HG02642 (cell line): ENCODE results near the gene ARHGAP10.

Experiments used
- ATAC-seq: cut with Tn5 transposase; IDR thresholded peaks from one replicate; pipeline ENCODE4 v1.9.1; 2021; ENCODE audit warnings: mild to moderate bottlenecking; ENCODE audit not compliant: unreplicated experiment, poor library complexity

Gene ARHGAP10

DNA sequence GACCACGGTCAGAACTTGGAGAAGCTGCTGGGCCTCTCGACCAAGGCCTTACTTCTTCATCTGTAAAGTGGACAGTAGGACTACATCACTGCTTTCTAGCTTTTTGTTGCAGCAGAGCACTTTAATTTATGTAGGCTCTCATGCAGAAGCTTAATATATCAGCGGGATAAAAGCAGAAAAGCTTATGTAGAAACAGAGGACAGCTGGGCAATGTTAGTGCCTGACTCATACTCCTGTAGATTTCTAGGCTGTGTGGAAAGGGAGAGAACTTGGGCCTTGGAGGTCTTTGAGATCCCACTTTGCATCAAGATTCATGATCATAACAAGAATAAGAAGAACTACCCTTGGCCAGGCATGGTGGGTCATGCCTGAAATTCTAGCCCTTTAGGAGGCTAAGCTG, 91.2 kb downstream of the ARHGAP10 start:
- ATAC-seq: no peak

DNA sequence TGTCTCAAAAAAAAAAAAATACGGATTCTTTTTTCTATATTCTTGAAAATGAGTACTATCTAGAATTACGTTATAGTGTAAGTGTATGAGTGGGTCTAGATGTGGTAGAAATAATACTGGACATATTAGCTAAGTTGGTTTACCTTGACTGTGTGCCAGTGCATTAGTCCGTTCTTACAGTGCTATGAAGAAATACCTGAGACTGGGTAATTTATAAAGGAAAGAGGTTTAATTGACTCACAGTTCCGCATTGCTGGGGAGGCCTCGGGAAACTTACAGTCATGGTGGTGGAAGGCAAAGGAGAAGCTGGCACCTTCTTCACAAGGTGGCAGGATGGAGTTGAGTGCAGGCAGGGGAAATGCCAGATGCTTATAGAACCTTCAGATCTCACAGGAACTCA, 92.4 kb downstream of the ARHGAP10 start:
- no peak for ATAC-seq

DNA sequence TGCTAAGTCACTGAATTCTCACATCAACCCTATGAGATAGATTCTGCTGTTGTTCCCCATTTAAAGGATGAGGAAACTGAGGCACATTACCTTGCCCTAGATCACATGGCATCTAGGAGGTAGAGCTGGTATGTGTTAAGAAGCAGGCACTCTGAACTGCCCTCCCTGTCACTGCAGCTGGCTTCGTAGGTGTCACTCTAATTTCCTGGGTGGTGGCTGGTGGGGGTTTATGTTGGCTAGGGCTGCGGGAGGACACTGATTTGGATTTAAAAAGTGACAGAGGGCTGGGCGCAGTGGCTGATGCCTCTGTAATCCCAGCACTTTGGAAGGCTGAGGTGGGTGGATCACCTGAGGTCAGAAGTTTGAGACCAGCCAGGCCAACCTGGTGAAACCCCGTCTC, 93.0 kb downstream of the ARHGAP10 start:
- no peak for ATAC-seq

DNA sequence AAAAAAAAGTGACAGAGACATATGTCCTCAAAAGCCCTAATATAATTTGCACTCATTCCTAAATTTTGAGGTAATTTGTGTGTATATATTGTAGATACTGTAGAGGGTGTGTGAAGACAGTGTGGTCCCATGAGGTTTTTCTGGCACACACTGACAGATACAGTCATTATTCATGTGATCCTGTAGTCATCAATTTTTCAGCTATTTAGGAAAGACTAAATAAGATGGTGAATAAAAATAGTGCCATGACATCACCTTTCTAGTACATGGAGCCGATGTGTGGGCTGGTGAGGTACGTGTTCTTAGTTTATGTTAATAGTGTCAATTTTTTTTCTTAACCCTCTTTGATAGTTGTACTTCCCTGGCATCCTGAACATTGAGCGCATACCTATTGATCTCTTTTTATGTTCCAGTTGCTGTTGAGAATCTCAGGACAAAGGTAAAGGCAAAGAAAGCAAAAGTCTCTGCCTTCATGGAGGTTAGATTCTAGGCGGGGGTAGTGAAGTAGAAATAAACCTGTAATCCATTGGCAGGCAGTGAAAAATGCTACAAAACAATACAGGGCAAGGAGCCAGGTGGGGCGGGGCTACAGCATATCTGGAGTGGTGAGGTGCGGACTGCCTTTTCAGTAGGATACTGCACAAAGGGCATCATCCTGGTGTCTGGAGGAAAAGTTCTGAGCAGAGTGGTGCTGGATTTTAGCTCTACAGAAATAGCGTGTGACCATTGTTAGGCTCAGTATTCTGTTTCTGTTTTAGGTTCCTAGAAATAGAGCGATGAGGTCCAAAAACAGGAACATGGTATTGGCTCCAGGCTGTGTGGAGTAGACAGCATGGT, 93.8 kb downstream of the ARHGAP10 start:
- ATAC-seq: no peak

DNA sequence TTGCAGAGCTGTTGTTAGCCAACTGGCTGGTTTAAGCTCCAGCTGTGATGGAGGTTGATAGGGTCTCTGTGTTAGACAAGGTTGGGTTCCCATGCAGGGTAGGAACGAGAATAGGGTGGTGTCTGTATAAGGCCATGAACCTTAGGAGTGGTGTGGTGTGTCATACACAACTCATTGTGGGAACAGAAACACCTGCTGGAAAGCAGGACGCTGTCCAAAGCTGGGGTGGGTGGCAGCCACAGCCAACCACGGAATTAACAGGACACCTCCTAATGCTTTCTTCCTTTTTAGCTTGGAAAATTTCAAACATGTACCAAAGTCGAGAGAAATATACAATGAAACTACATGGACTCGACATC, 94.4 kb downstream of the ARHGAP10 start:
- ATAC-seq: no peak

DNA sequence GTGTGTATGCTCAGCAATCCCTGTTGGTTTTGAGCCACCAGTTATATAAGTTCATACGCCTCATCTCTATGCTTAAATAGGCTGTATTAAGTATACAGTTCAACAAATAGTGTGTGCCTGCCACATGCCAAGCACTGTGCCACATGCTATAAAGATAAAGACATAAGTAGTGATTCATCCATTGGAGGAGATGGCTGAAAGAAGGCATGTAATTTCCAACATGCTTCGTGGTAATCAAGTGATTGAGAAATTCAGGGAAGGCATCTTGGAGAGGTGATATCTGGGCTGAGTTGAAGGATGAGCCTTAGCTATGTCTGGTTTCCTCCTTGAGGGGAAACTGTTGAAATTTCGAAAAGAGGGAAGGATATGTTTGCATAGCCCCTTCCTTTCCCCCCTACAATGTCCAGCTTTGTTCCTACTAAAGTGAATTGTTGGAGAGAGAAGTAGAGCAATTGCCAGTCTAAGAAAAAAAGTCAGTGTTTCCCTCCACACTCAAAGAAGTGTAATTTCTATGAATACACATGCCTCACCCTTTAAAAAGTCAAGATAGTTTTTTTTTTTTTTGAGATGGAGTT, 96.5 kb downstream of the ARHGAP10 start:
- ATAC-seq: no peak

DNA sequence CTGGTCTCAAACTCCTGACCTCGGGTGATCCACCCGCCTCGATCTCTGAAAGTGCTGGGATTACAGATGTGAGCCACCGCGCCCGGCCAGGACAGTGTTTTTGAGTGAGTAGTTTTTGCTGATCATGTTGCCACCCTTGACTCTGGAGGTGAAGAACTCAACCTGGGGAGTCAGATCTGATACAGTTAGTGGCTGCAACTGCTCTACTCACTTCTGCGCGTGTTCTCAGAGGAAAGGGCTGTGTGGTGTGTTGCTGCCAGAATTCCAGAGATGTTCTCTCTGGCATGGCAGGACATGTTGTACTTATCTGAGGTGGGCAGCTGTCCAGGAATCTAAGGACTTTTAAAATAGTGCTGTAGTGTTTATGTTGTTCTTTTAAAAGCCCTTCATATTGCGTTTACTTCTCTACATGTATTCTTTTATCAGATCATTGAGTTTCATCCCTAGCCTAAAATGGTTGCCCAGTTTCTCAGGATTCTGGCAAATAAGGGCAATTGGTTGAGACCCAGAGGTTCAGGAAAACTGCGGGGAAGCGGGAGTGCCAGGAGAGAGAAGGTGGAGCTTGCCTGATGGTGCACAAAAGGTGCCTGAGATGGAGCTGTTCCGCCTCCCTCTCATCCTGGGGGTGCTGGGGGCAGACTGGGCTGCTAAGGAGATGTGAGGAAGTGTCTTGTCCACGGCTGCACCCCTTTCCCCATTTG, 97.7 kb downstream of the ARHGAP10 start:
- ATAC-seq: no peak

DNA sequence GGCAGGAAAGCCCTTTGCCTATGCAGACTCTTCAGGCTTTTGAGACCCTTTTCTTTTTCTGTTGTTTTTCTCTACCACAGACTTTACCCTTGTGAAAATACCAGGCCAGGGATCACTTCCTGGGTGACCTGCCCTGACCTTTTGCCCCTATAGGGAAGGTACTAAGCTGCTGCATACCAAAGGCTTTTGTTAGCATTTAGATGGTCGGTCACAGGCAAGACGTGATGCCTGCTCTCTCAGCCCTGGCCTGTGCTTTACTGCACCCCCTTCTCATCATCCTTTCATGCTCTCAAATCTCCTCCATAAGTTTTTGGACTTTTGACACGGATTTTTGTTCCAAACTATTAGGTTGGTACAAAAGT, 98.2 kb downstream of the ARHGAP10 start:
- no peak for ATAC-seq

DNA sequence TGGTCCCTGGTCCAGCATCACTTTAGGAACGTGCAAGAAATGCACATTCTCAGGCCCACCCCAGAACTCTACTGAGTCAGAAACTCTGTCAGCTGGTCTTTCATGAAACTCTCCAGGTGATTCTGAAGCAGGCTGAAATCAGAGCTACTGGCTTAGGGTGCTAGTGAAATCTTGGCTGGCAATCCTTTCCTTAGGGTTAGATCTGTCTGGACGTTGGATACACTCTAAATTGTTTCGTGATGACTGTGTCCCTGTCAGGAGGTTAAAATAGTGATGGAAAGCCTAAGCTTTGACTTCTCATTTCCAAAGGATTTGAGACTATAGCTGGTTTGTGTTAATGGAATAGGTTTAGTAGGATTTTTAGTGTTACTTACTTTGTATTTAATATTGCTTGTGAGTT, 99.1 kb downstream of the ARHGAP10 start:
- no peak for ATAC-seq

DNA sequence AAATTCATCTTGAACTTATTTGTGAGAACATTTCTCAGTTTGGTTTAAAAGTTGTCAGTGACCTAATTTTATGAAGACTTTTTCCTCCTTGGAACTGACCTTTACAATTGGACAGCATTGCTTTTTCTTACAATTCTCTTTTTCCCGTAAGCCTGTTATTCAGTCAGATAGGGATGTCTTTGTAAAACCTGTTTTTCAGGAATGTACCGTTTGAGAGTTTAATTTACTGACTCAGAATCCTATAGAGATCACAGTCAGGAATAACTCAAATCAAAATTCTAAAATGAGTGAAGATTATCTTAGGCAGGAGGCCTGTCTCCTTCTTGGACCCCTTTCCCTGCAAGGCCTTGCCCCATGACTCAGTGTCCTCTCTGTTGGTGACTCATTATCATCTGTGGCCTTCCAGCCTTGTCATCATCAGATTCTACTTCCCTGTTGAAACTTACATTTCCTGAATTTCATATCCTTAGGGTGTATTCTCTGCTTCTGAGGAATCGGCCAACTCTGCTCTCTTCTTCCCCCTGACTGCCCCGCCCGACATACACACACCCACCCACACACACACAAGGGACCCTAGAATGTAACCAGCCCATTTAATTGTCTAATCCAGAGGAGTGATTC, 99.8 kb downstream of the ARHGAP10 start:
- ATAC-seq: no peak

DNA sequence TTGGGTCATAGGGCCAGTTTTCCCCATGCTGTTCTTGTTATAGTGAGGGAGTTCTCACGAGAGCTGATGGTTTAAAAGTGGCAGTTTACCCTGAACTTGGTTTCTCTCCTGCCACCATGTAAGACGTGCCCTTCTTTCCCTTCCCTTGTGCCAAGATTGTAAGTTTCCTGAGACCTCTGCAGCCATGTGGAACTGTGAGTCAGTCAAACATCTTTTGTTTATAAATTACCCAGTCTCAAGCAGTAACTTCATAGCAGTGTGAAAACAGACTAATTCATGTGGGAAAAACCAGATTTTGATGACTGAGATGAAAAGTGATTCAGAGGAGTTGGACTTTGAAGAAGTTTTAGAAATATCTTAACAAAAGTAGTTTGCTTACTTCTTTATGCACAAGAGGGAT, 101.4 kb downstream of the ARHGAP10 start:
- no peak for ATAC-seq

DNA sequence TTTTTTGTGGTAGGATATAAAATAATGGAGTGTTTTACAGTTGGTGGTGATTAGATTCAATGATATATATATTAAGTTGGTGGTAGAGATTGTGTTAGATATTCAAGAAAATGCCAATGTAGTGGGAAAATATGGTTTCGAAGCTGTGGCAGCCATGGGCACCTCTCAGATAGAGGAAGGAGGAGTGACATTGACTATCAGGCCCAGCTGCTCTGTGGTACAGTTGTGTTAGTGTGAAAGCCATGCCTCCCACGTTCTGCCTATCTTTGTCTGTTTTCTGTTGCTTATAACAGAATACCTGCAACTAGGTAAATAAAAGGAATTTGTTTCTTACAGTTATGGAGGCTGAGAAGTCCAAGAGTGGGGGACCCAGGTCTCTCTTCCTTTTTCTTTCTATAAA, 101.9 kb downstream of the ARHGAP10 start:
- ATAC-seq: no peak

DNA sequence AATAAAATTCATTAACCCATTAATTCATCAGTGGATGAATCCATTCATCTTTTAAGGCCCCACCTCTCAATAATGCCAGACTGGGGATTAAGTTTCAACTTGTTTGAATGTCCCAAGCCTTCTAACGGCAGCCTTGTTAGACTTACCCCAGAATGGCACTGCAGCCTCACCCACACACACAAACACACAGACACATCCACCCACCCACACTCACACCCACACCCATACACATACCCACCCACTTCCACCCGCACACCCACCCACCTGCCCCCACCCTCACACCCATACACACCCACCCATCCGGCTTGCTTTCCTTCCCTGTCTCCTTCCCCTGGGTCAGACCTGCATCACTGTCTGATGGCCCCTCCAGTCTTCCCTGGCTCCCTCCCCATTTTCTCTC, 102.6 kb downstream of the ARHGAP10 start:
- ATAC-seq: no peak

DNA sequence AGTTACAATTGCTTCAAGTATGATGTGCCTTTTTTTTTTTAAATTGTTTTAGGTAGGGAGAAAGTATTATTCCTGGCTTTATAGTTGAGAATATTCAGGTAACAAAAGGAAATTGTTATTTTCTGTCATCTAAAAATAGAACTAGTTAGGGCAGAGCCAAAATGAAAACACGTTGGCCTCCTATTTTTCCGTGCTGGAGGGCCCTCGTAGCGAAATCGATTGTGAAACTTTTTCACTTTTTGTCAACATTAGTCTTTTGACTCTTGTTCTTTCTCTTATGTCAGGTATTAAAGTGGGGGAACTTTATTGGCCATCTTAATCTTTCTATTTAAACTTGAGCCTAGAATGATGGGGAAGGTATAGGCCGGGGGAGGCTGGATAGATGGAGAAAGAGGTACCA, 104.9 kb downstream of the ARHGAP10 start:
- no peak for ATAC-seq

DNA sequence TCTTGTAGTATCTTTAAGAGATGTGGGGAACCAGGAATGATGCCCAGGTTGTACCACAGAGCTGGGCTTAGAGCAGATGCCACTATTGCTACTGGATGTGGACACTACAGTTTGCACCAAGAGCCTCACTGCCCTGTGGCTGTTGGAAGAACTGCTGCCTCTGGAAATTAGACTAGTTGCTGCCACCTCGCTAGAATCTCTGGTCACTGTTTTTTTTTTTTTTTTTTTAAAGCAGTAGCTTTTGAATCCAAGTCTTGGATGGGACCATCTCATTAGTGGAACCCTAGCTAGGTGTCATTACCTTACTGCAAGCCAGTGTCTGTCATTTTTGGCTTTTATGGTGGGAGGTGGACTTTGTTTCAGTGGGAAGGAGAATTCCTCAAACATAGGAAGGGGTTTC, 105.5 kb downstream of the ARHGAP10 start:
- ATAC-seq: no peak

DNA sequence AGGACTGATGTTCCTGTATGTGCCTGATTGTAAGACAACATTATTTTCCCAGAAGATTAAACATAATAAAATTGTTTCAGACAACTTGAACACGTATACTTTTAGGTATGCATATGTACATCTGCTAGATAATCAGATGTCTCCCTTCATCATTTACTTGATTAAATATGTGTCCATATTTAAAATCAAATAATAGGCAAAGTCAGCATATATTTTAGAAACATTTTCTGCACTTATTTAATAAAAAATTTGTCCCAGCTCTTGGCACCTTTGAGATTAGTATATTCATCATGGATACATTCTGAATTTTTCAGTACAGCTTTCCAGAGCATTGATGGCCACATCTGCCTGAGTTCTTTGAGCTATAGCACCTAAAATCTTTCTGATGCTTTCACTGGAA, 106.0 kb downstream of the ARHGAP10 start:
- no peak for ATAC-seq

DNA sequence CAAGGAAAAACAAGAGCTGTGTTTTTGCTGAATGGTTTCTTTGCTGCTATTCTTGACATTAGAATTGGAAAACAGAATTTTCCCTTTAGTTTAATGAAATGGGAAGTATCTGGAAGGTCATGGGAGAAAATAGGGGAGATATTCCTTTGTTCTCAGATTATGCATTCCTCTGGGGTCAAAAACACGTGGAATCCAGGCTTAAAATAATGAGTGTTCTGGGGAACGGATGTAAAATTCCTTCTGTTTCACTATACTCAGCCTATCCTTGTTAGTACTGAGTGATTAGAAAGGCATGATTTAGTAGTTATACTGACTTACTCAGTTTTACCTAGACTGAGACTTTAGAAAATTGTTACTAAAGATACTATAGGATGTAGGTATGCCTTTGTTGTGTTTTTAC, 107.3 kb downstream of the ARHGAP10 start:
- no peak for ATAC-seq

DNA sequence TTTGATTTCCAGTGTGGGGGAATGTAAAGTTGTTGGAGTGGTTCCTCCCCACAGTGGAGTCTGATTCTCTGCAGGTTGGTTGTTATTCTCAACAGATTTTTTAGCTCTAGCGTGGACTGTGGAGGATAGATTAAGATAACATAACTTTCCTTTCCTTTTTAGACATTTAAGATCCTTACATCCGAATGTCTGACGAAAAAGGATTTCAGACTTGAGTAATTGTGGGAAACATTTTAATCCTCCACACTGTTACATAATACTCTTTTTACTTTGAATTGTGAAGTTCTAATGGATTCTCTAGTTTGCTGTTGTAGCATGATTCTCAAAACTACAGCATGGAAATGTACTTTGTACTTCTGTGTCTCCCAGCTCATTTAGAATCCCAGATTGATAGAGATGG, 107.8 kb downstream of the ARHGAP10 start:
- ATAC-seq: no peak

DNA sequence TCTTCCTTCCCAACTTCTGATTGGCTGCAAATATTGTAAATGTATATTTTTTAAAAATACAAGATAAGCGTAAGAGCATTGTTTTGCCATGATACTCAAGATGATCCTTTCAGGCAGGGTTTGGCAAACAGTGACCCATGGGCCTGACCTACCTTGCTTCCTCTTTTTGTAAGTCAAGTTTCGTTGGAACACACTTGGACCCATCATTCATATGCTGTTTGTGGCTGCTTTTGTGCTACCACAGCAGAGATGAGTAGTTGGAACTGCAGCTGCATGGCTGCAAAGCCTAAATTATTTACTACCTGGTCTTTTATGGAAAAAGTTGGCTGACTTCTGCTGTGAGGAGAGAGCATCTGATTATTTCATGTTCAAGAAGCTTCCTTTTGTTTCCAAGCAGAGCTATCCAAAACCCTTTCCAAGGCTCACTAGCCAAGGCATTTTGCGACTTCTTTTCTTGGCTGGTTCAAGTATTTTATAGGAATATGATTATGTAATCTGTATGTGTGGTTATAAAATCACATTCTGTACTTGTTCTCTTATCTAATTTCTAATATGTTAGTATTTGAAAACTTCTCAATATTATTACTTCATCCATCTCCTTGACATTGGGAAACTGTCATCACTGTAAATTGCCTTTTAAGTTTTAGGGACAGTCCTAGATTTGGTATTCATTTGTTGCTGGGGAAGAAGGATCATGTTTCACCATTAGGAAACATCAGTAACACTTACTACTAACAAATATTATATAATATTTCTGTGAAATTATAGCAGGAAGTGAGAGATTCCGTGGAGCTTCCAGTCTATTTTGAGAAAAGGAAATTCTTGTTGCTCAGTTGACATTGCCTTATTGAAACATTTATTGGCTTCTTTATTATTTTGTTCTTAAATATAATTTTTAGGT, 109.2 kb downstream of the ARHGAP10 start:
- ATAC-seq: peak; percentile 70

DNA sequence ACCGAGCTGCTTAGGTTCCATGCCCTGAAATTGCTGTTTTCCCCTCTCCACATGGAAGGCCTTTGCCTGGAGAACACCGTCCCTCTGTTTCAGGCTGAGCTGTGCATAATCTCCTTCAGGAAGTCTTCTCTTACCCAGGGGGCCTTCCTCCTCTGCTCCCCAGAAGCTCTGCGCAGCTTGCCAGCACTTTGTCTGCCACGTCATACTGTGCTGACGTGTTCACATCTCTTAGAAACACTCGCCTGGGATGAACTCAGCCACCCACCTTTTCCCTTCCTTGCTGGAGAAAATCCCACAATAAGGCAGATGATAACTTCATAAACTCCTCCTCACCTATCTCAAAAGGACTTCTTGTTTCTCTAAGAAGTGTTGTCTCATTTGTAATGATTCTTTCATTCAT, 110.7 kb downstream of the ARHGAP10 start:
- ATAC-seq: no peak
